ENCODE data around the gene TMEM184C.

The TMEM184C gene

DNA sequence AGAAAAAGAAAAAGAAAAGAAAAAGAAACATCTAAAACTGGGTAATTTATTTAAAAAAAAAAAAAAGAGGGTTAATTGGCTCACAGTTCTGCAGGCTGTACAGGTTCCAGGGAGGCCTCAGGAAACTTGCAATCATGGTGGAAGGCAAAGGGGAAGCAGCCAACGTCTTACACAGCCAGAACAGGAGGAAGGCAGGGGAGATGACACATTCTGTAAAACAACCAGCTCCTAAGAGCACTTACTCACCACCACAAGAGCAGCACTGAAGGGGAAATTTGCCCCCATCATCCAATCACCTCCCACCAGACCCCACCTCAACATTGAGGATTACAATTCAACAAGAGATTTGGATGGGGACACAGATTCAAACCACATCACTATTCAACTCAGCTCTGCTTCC, 36.8 kb upstream of the TMEM184C start:
- no peak for DNase-seq (ENCODE audit: extremely low read depth, low read depth)
- TF ChIP-seq, protein P1, sequence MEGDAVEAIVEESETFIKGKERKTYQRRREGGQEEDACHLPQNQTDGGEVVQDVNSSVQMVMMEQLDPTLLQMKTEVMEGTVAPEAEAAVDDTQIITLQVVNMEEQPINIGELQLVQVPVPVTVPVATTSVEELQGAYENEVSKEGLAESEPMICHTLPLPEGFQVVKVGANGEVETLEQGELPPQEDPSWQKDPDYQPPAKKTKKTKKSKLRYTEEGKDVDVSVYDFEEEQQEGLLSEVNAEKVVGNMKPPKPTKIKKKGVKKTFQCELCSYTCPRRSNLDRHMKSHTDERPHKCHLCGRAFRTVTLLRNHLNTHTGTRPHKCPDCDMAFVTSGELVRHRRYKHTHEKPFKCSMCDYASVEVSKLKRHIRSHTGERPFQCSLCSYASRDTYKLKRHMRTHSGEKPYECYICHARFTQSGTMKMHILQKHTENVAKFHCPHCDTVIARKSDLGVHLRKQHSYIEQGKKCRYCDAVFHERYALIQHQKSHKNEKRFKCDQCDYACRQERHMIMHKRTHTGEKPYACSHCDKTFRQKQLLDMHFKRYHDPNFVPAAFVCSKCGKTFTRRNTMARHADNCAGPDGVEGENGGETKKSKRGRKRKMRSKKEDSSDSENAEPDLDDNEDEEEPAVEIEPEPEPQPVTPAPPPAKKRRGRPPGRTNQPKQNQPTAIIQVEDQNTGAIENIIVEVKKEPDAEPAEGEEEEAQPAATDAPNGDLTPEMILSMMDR (IDR thresholded peaks at IDR 0.05; ENCODE audit: low read depth, low read length, missing control alignments) = no peak
- no peak overlapping the region for H3K4me3 ChIP-seq (replicated peaks; ENCODE audit: low read depth, low read length)

DNA sequence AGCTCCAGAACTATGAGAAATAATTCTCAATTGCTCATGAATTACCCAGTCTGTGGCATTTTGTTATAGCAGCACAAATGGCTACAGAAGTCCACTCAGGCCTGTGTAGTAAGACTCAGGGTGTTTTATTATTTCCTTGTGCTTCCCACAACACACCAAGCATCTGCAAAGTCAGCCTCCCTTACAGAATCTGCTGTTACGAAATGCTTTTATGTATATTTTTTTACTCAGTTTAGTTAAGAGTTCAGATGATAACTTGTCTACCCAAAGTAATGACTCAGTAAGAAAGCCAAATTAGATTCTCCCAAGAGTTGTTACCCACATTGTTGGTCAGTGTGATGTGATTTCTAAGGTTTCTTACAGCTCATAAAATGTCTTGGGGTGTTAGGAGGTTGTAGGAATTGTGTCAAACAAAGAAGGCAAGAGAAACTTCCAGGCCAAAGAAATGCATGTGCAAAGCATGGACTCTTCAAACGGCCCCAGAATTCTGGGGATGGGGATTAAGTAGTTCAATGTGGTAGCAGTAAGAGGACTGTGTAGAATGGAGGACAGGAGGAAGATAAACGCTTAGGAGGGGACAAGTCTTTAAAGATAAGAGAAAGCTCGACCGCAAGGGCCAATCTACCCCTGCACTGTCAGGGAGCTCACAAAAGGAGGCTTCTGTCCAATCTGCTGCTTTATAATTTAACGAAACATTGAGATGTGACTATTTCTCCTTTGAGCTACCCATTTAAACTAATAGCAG, 35.4 kb upstream of the TMEM184C start:
- no peak for DNase-seq (ENCODE audit: extremely low read depth, low read depth)
- TF ChIP-seq, protein P1 (IDR thresholded peaks at IDR 0.05; ENCODE audit: low read depth, low read length, missing control alignments) = no peak

DNA sequence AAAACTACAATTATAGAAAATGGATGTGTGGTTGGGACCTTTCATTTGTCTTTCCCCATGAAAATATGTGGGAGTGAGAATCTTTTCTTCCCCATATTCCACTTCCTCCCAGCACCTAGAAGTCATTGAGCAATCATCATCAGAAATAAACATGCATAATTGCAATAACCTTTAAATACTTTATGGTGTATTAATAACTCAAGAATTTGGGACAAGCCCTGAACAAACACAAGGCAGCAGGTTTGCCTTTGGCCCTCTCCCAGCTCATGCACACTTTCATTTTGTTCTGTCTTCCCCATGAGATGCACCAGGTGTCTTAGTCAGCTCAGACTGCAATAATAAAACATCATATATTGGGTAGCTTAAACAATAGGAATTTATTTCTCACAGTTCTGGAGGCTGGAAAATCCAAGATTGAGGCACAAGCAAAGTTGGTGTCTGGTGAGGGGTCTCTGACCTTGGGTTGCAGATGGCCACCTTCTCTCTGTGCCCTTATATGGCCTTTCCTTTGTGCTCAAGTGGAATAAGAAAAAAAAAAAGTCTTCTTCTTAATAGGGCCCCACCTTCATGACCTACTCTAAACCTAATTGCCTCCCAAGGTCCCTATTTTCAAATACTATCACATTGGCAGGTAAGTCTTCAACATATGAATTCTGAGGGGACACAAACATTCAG, 34.7 kb upstream of the TMEM184C start:
- TF ChIP-seq, protein P1 (IDR thresholded peaks at IDR 0.05; ENCODE audit: low read depth, low read length, missing control alignments) = no peak
- no peak for DNase-seq (ENCODE audit: extremely low read depth, low read depth)
- no peak overlapping the region for H3K4me3 ChIP-seq (replicated peaks; ENCODE audit: low read depth, low read length)

More for the DNA sequence above, 35.4 kb upstream of the TMEM184C start:
- H3K4me3 ChIP-seq (replicated peaks; ENCODE audit: low read depth, low read length) = no peak overlapping the region

DNA sequence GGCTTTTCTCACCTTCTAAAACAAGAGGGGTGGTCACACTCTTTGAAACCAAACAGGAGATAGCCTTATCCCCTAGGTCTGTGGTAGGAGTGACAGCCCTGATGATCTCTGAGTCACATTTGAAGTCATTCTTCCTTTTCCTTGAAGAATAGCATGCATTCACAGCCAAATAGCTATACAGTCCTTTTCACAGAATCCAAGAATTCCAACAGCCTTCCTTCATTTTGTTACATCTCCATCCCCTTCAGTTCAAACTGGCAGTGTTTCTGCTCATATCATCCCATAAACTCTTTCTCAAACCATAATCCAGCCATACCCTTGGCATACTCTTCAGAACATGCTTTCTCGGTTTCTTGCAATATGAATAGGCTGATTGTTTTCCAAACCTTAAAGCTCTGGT, 33.3 kb upstream of the TMEM184C start:
- no peak for DNase-seq (ENCODE audit: extremely low read depth, low read depth)
- H3K4me3 ChIP-seq (replicated peaks; ENCODE audit: low read depth, low read length) = no peak overlapping the region
- TF ChIP-seq, protein P1 (IDR thresholded peaks at IDR 0.05; ENCODE audit: low read depth, low read length, missing control alignments) = no peak

DNA sequence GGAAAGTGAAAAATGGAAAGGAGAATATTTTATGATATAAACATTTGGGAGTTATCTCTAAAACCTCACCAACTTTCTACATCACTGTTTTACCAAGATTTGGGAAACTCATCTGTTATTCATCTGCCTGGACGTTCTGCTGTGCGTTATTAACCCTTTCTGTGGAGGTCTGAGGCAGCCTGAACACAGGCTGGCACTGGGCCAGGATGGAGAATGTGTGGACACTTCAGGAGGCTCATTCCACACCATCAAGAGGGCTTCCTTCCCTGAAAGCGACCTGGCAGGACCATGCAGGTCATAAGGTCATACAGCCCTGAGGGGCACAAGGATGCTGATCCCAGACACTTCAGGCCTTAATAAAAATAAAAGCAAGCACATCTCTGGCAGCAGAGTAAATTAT, 31.2 kb upstream of the TMEM184C start:
- TF ChIP-seq, protein P1 (IDR thresholded peaks at IDR 0.05; ENCODE audit: low read depth, low read length, missing control alignments) = no peak
- H3K4me3 ChIP-seq (replicated peaks; ENCODE audit: low read depth, low read length) = no peak overlapping the region
- no peak for DNase-seq (ENCODE audit: extremely low read depth, low read depth)

DNA sequence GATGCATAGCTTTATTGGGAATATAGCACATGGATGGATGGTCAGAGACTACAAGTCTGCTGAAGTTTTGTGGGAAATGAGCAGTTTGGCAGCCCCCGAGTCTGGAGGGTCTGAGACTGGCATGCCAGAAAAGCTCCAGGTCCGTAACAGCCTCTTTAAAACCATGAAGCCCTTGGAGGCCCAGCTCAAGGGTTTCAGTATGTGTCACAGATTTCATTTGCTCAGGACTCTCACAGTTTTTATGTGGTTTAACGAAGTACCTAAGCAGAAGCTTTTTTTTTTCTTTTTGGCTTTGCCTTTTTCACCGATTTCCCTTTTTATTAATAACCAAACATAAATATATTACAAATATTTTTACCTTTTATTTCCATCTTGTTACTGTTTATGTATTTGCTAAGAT, 30.6 kb upstream of the TMEM184C start:
- TF ChIP-seq, protein P1 (IDR thresholded peaks at IDR 0.05; ENCODE audit: low read depth, low read length, missing control alignments) = no peak
- DNase-seq (ENCODE audit: extremely low read depth, low read depth) = no peak
- no peak overlapping the region for H3K4me3 ChIP-seq (replicated peaks; ENCODE audit: low read depth, low read length)

Measured in HFF-Myc (cell line).